Upper lobe of left lung (tissue), 6 donors: ENCODE measurements around the gene ZDHHC14. TPM values are rescaled to one million over a fixed set of nuclear protein-coding genes. Genes with fewer than 3 reads are reported as not detected.

Source experiments
- ATAC-seq, 2 donors: fragments of 200-7000 bp; cut with Tn5 transposase; one replicate each; pipeline ENCODE4 v1.9.1; 2022; ENCODE audit warnings: mild to moderate bottlenecking in 2 of 2, moderate library complexity in 2 of 2; ENCODE audit not compliant: low FRiP score in 2 of 2
- DNase-seq, 2 donors: peaks; one replicate each; pipeline ENCODE4 v3.0.0-alpha.2; 2019 to 2020
- H3K27ac ChIP-seq, 4 donors: fragments of 200-600 bp; sonication (generic); one replicate each; pipeline ENCODE4 v1.5.1; 2016 to 2019
- H3K27me3 ChIP-seq, 4 donors: fragments of 200-600 bp; sonication (generic); one replicate each; pipeline ENCODE4 v1.5.1; 2017 to 2019
- H3K36me3 ChIP-seq, 4 donors: fragments of 200-600 bp; sonication (generic); one replicate each; pipeline ENCODE4 v1.5.1; 2016 to 2019
- H3K4me1 ChIP-seq, 4 donors: fragments of 200-600 bp; sonication (generic); one replicate each; pipeline ENCODE4 v1.5.1; 2018 to 2019
- H3K4me3 ChIP-seq, 4 donors: fragments of 200-600 bp; sonication (generic); one replicate each; pipeline ENCODE4 v1.5.1; 2017 to 2019; ENCODE audit warnings: mild to moderate bottlenecking in 2 of 4, moderate library complexity in 1 of 4
- H3K9me3 ChIP-seq, 4 donors: fragments of 200-600 bp; sonication (generic); one replicate each; pipeline ENCODE4 v1.5.1; 2018 to 2019
- CTCF ChIP-seq, 6 experiments: fragments of 450-650 bp in 4 of 6; fragments of 200-600 bp in 2 of 6; sonication (generic) in 2 of 6; IDR thresholded peaks; one replicate each; pipeline ENCODE4 v1.5.1; 2016 to 2019; ENCODE audit warnings: antibody characterized with exemption in 6 of 6
- EP300 ChIP-seq, 4 donors: sonication (generic); formaldehyde crosslinking; IDR thresholded peaks; one replicate each; pipeline ENCODE4 v1.5.1; 2017; ENCODE audit warnings: antibody characterized with exemption in 4 of 4, control low read depth in 2 of 4
- POLR2A ChIP-seq, 4 donors: fragments of 450-650 bp; IDR thresholded peaks; one replicate each; pipeline ENCODE4 v1.5.1; 2016 to 2017; ENCODE audit warnings: antibody characterized with exemption in 4 of 4, mild to moderate bottlenecking in 2 of 4
- POLR2AphosphoS5 ChIP-seq, 2 donors: sonication (generic); formaldehyde crosslinking; IDR thresholded peaks; one replicate each; pipeline ENCODE4 v1.5.1; 2017; ENCODE audit warnings: antibody characterized with exemption in 2 of 2
- WGBS, 2 donors: methylation state at CpG; one replicate each; pipeline ENCODE4 v1.1.5; 2017 to 2018; 5-methylcytosine and 5-hydroxymethylcytosine counted together
- total RNA-seq, 6 donors: library from RNA; depleted of rRNA in 4 of 6; stranded (reverse); fragments of >200 nt in 4 of 6; gene quantifications; one replicate each; pipeline versions ENCODE4 v1.1.0 to v1.2.1, GENCODE V29; 2016 to 2021
- donor health status: DM: no; HTN: no; CAD: no; lungs with moderate emphysema.
- donor health status: DM: no; HTN: yes; CAD: no; lungs with severe emphysema.

Gene ZDHHC14
- total RNA-seq, 6 donors from 2014 or later = 5.3 to 16.5 (median 9.4) TPM

GRCh38 chr6:157517601-157518359 lies 136.8 kb downstream of the ZDHHC14 start:
- no peak for TF ChIP-seq CTCF (IDR thresholded peaks at IDR 0.05)
- TF ChIP-seq EP300 (IDR thresholded peaks at IDR 0.05) = no peak
- TF ChIP-seq POLR2A (IDR thresholded peaks at IDR 0.05) = no peak
- no peak for TF ChIP-seq POLR2AphosphoS5 (IDR thresholded peaks at IDR 0.05)
- Histone ChIP-seq H3K9me3 (no peaks in the 10 kb centered on the region), H3K36me3 (no peaks in the 10 kb centered on the region), H3K4me1 (no peaks in the 10 kb centered on the region), H3K4me3 (no peak overlapping the region), H3K27ac (no peak overlapping the region), H3K27me3 (no peaks in the 10 kb centered on the region)
- no peak for ATAC-seq
- 92 to 95% methylated on average over 15 of the region's 15 CpGs for WGBS, 2 donors
- DNase-seq = peak in 1 of 2 donors; percentile 36

GRCh38 chr6:157518397-157519250 lies 137.6 kb downstream of the ZDHHC14 start:
- 83 to 86% methylated on average over 21 of the region's 21 CpGs for WGBS, 2 donors
- ATAC-seq = peak in 1 of 2 donors; percentile 41
- H3K27ac ChIP-seq = no peak overlapping the region
- no peaks in the 10 kb centered on the region for H3K4me1 ChIP-seq
- no peaks in the 10 kb centered on the region for H3K27me3 ChIP-seq
- no peaks in the 10 kb centered on the region for H3K36me3 ChIP-seq
- DNase-seq = peak in 1 of 2 donors; percentile 33
- no peak overlapping the region for H3K4me3 ChIP-seq
- no peak for TF ChIP-seq CTCF (IDR thresholded peaks at IDR 0.05)
- no peaks in the 10 kb centered on the region for H3K9me3 ChIP-seq

GRCh38 chr6:157519255-157520116 lies 138.5 kb downstream of the ZDHHC14 start:
- WGBS, 2 donors = 82 to 83% methylated on average over 13 to 15 of the region's 15 CpGs
- ATAC-seq (no peak), DNase-seq (no peak)
- no peak overlapping the region for H3K27ac ChIP-seq
- no peaks in the 10 kb centered on the region for H3K4me1 ChIP-seq
- TF ChIP-seq EP300 (IDR thresholded peaks at IDR 0.05) (no peak), POLR2AphosphoS5 (IDR thresholded peaks at IDR 0.05) (no peak), POLR2A (IDR thresholded peaks at IDR 0.05) (no peak), CTCF (IDR thresholded peaks at IDR 0.05) (no peak)
- no peaks in the 10 kb centered on the region for H3K27me3 ChIP-seq
- H3K4me3 ChIP-seq = no peak overlapping the region
- H3K9me3 ChIP-seq = no peaks in the 10 kb centered on the region
- H3K36me3 ChIP-seq = no peaks in the 10 kb centered on the region

- TF ChIP-seq EP300 (IDR thresholded peaks at IDR 0.05) = no peak
- TF ChIP-seq CTCF (IDR thresholded peaks at IDR 0.05) = no peak
- TF ChIP-seq POLR2AphosphoS5 (IDR thresholded peaks at IDR 0.05) = no peak
- TF ChIP-seq POLR2A (IDR thresholded peaks at IDR 0.05) = no peak
- Histone ChIP-seq H3K27ac (no peak overlapping the region), H3K4me3 (no peak overlapping the region), H3K9me3 (no peaks in the 10 kb centered on the region), H3K36me3 (no peaks in the 10 kb centered on the region), H3K4me1 (no peaks in the 10 kb centered on the region), H3K27me3 (no peaks in the 10 kb centered on the region)
- ATAC-seq (no peak), DNase-seq (no peak)
- 67 to 90% methylated on average over 2 of the region's 2 CpGs for WGBS, 2 donors
Measured at GRCh38 chr6:157520117-157520406, 139.1 kb downstream of the ZDHHC14 start.
